Liver (tissue), 9 donors: ENCODE data around the gene SKIC2. TPM values are rescaled to one million over a fixed set of nuclear protein-coding genes. Genes with fewer than 3 reads are reported as not detected.

ENCODE experiments used
- DNase-seq: peaks from one replicate; pipeline ENCODE4 v3.0.0-alpha.2; 2017; ENCODE audit warnings: low spot score
- H3K27ac ChIP-seq, 2 donors: one replicate each; pipeline ENCODE4 v1.7.0; 2013; ENCODE audit warnings: inconsistent platforms in 2 of 2, low read length in 2 of 2, control low read depth in 1 of 2, low read depth in 1 of 2, mild to moderate bottlenecking in 1 of 2
- H3K27me3 ChIP-seq, 4 donors: one replicate each; pipeline versions ENCODE4 v1.6.1 to v1.7.0; 2013; ENCODE audit warnings: low read length in 3 of 4, inconsistent platforms in 1 of 4, mild to moderate bottlenecking in 1 of 4, moderate library complexity in 1 of 4; ENCODE audit not compliant: control insufficient read depth in 4 of 4, insufficient read depth in 4 of 4
- H3K36me3 ChIP-seq, 4 donors: one replicate each; pipeline versions ENCODE4 v1.6.1 to v1.7.0; 2013; ENCODE audit warnings: low read length in 3 of 4, mild to moderate bottlenecking in 3 of 4, low read depth in 1 of 4, moderate library complexity in 1 of 4; ENCODE audit not compliant: control insufficient read depth in 4 of 4, insufficient read depth in 3 of 4
- H3K4me1 ChIP-seq, 4 donors: one replicate each; pipeline versions ENCODE4 v1.6.1 to v1.7.0; 2013; ENCODE audit warnings: low read length in 3 of 4, mild to moderate bottlenecking in 3 of 4, moderate library complexity in 1 of 4; ENCODE audit not compliant: control insufficient read depth in 4 of 4, insufficient read depth in 4 of 4
- H3K4me3 ChIP-seq, 3 donors: one replicate each; pipeline versions ENCODE4 v1.6.1 to v1.7.0; 2013; ENCODE audit warnings: low read length in 3 of 3, control low read depth in 1 of 3, low read depth in 1 of 3, mild to moderate bottlenecking in 1 of 3
- H3K9ac ChIP-seq, 2 donors: one replicate each; pipeline ENCODE4 v1.7.0; 2013; ENCODE audit warnings: low read length in 2 of 2, mild to moderate bottlenecking in 2 of 2, moderate library complexity in 2 of 2, control low read depth in 1 of 2, low read depth in 1 of 2
- H3K9me3 ChIP-seq, 4 donors: one replicate each; pipeline versions ENCODE4 v1.6.1 to v1.7.0; 2013; ENCODE audit warnings: low read length in 3 of 4; ENCODE audit not compliant: control insufficient read depth in 4 of 4
- CTCF ChIP-seq: fragments of 150-350 bp; IDR thresholded peaks from 2 replicates; pipeline ENCODE4 v1.5.1; 2017; ENCODE audit warnings: improper control_type of control experiment, low read depth, low read length; ENCODE audit not compliant: missing input control
- EGR1 ChIP-seq, 2 donors: IDR thresholded peaks; 2 replicates each; pipeline ENCODE4 v1.6.1; 2016 to 2018; ENCODE audit warnings: antibody characterized with exemption in 2 of 2, low read depth in 2 of 2
- FOXA1 ChIP-seq: IDR thresholded peaks from 2 replicates; pipeline ENCODE4 v1.6.1; 2016; ENCODE audit warnings: antibody characterized with exemption
- FOXA2 ChIP-seq: IDR thresholded peaks from 2 replicates; pipeline ENCODE4 v1.6.1; 2016; ENCODE audit warnings: antibody characterized with exemption
- GABPA ChIP-seq, 2 donors: IDR thresholded peaks in 1 of 2; conservative IDR thresholded peaks in 1 of 2; 2 replicates each; pipeline ENCODE4 v1.6.1; 2016; ENCODE audit warnings: antibody characterized with exemption in 2 of 2, mild to moderate bottlenecking in 1 of 2, moderate library complexity in 1 of 2
- HNF4A ChIP-seq, 2 donors: conservative IDR thresholded peaks; 2 replicates each; pipeline ENCODE4 v1.6.1; 2016; ENCODE audit warnings: antibody characterized with exemption in 2 of 2, mild to moderate bottlenecking in 2 of 2
- HNF4G ChIP-seq: IDR thresholded peaks from 2 replicates; pipeline ENCODE4 v1.6.1; 2016; ENCODE audit warnings: antibody characterized with exemption
- JUND ChIP-seq, 2 donors: IDR thresholded peaks; 2 replicates each; pipeline ENCODE4 v1.6.1; 2016; ENCODE audit warnings: antibody characterized with exemption in 2 of 2
- NR2F2 ChIP-seq: IDR thresholded peaks from 2 replicates; pipeline ENCODE4 v1.6.1; 2016; ENCODE audit warnings: antibody characterized with exemption
- RAD21 ChIP-seq, 2 donors: IDR thresholded peaks; 2 replicates each; pipeline ENCODE4 v1.6.1; 2016; ENCODE audit warnings: antibody characterized with exemption in 2 of 2, mild to moderate bottlenecking in 2 of 2
- REST ChIP-seq: IDR thresholded peaks from 2 replicates; pipeline ENCODE4 v1.6.1; 2016; ENCODE audit warnings: antibody characterized with exemption, mild to moderate bottlenecking
- RXRA ChIP-seq, 2 donors: IDR thresholded peaks; 2 replicates each; pipeline ENCODE4 v1.6.1; 2017 to 2018; ENCODE audit warnings: antibody characterized with exemption in 2 of 2, mild to moderate bottlenecking in 1 of 2
- SP1 ChIP-seq: IDR thresholded peaks from 2 replicates; pipeline ENCODE4 v1.6.1; 2018; ENCODE audit warnings: antibody characterized with exemption, mild to moderate bottlenecking
- TAF1 ChIP-seq: conservative IDR thresholded peaks from 2 replicates; pipeline ENCODE4 v1.6.1; 2016; ENCODE audit warnings: antibody characterized with exemption, mild to moderate bottlenecking
- YY1 ChIP-seq: IDR thresholded peaks from 2 replicates; pipeline ENCODE4 v1.6.1; 2016; ENCODE audit warnings: antibody characterized with exemption, mild to moderate bottlenecking
- WGBS: extraction: QIAGEN DNeasy Blood & Tissue Kit; methylation state at CpG from one replicate; pipeline ENCODE4 v1.1.7; 2013; 5-methylcytosine and 5-hydroxymethylcytosine counted together
- polyA plus RNA-seq, 2 donors: library from polyadenylated mRNA; stranded (reverse) in 1 of 2; unstranded in 1 of 2; fragments of 200-250 nt in 1 of 2; fragments of >200 nt in 1 of 2; fragmentation: Nextera tagmentation in 1 of 2; extraction: Ambion mirVana in 1 of 2; gene quantifications; one replicate each; pipeline versions ENCODE4 v1.2.1 to v1.2.3, GENCODE V29; 2013 to 2015
- total RNA-seq, 2 donors: library from RNA; depleted of rRNA; stranded (reverse); fragments of >200 nt; gene quantifications; one replicate each; pipeline ENCODE4 v1.2.3, GENCODE V29; 2014
- TF ChIP-seq, protein P1 (sequence below): IDR thresholded peaks from 2 replicates; pipeline ENCODE4 v1.6.1; 2016; ENCODE audit warnings: antibody characterized with exemption
- TF ChIP-seq, protein P2 (sequence below): IDR thresholded peaks from 2 replicates; pipeline ENCODE4 v1.6.1; 2016; ENCODE audit warnings: antibody characterized with exemption
- TF ChIP-seq, protein P3 (sequence below): IDR thresholded peaks from 2 replicates; pipeline ENCODE4 v1.6.1; 2016; ENCODE audit warnings: antibody characterized with exemption
- donor health status: healthy.
- donor health status: healthy.
- donor health status: healthy.
- donor health status: healthy.
- donor health status: healthy.

The SKIC2 gene
- total and polyA plus RNA-seq, 4 donors: 26.7 to 57.6 (median 34.5) TPM

DNA sequence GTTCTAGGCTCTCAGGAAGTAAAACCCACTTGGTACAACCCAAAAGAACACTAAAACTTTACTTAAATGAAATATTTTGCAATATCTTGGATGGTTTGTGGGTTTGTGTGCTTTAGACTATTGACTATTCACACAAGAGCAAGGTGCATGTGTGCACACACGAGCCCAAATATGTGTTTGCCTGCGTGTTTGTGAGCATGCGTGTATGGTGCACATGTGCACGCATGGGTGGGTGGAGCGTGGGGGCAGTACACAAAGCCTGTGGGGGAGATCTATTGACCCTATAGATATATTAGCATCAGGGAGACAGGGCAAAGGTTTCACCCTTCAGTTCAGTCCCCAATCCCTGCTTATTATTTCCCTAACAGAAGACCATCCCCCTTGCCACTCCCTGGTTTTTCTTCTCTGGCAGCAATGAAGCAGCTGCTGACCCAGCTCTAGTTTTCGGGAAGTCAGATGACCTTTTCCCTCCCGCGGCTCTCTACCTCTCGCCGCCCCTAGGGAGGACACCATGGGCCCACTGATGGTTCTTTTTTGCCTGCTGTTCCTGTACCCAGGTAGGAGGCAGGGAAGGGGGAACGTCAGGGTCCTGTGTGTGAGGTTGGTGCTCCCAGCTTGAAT is 31.6 kb upstream of the SKIC2 start, which contains the start of gene C2:
TSS of gene C2 (plus strand) at position 476 of the 621 bp plus-strand sequence. CDS start at position 512, 36 bp downstream.
- Histone ChIP-seq H3K4me3 (peak within 1 kb of the TSS; percentile 57 to 93 (median 89)), H3K27me3 (no peaks in the 10 kb centered on the region), H3K9ac (peak within 1 kb of the TSS; percentile 90 to 96), H3K36me3 (peaks cover 0 to 6% (median under 1%) of the 10 kb centered on the region in 4 donors), H3K27ac (peak within 1 kb of the TSS; percentile 95 to 96), H3K4me1 (peaks cover 4 to 25% (median 14%) of the 10 kb centered on the region in 4 donors), H3K9me3 (no peaks in the 10 kb centered on the region)
- TF ChIP-seq FOXA1 (peak; percentile 86), RAD21 (IDR thresholded peaks at IDR 0.05) (peak in 1 of 2 donors; percentile 30), GABPA (IDR thresholded peaks at IDR 0.05 in 1 of 2, conservative IDR thresholded peaks at IDR 0.05 in 1 of 2) (peak in 1 of 2 donors; percentile 68), RXRA (IDR thresholded peaks at IDR 0.05) (peak; percentile 87 to 89), SP1 (peak; percentile 98), HNF4G (peak; percentile 61), REST (peak; percentile 71), EGR1 (IDR thresholded peaks at IDR 0.05; ENCODE audit: low read depth in 2 of 2) (peak; percentile 34 to 67), HNF4A (conservative IDR thresholded peaks at IDR 0.05) (peak; percentile 90 to 92), NR2F2 (peak; percentile 59), JUND (IDR thresholded peaks at IDR 0.05) (peak; percentile 64 to 82), TAF1 (peak; percentile 50), YY1 (peak; percentile 56), CTCF (no peak), FOXA2 (peak; percentile 92)
- TF ChIP-seq, protein P1, sequence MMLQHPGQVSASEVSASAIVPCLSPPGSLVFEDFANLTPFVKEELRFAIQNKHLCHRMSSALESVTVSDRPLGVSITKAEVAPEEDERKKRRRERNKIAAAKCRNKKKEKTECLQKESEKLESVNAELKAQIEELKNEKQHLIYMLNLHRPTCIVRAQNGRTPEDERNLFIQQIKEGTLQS: peak; percentile 56
- TF ChIP-seq, protein P2, sequence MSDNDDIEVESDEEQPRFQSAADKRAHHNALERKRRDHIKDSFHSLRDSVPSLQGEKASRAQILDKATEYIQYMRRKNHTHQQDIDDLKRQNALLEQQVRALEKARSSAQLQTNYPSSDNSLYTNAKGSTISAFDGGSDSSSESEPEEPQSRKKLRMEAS: peak; percentile 93
- TF ChIP-seq, protein P3, sequence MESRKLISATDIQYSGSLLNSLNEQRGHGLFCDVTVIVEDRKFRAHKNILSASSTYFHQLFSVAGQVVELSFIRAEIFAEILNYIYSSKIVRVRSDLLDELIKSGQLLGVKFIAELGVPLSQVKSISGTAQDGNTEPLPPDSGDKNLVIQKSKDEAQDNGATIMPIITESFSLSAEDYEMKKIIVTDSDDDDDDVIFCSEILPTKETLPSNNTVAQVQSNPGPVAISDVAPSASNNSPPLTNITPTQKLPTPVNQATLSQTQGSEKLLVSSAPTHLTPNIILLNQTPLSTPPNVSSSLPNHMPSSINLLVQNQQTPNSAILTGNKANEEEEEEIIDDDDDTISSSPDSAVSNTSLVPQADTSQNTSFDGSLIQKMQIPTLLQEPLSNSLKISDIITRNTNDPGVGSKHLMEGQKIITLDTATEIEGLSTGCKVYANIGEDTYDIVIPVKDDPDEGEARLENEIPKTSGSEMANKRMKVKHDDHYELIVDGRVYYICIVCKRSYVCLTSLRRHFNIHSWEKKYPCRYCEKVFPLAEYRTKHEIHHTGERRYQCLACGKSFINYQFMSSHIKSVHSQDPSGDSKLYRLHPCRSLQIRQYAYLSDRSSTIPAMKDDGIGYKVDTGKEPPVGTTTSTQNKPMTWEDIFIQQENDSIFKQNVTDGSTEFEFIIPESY: peak; percentile 94
- DNase-seq: peak; percentile 62
- WGBS: 23% methylated on average over 11 of the region's 11 CpGs
